ENCODE measurements around the gene SALL3.
"Not testable (repeated sequence)": the region's sequence is repeated elsewhere in the genome, so short reads cannot be mapped to it uniquely, and the experiment has no call there.

DNA sequence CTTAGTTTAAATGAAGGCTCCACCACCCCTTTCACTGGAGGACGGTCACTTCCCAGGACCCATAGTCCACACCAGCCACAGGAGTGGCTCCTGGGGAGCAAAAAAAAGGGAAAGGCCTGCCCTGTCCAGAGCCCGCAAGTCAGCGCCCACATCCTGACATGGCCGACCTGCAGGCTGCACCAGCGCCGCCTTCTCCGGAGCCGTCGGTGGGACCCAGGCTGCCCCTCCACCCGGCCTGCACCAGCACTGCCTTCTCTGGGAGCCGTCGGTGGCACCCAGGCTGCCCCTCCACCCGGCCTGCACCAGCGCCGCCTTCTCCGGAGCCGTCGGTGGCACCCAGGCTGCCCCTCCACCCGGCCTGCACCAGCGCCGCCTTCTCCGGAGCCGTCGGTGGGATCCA lies 14.9 kb upstream of the SALL3 start:
- TF ChIP-seq CTCF (IDR thresholded peaks at IDR 0.05; ENCODE audit: poor library complexity); EZH2 (IDR thresholded peaks at IDR 0.05; ENCODE audit: borderline replicate concordance); EZH2phosphoT487 (IDR thresholded peaks at IDR 0.05; ENCODE audit: low read depth, severe bottlenecking, unreplicated experiment): not testable (repeated sequence)
